ENCODE measurements around the gene SLAIN2.

DNA sequence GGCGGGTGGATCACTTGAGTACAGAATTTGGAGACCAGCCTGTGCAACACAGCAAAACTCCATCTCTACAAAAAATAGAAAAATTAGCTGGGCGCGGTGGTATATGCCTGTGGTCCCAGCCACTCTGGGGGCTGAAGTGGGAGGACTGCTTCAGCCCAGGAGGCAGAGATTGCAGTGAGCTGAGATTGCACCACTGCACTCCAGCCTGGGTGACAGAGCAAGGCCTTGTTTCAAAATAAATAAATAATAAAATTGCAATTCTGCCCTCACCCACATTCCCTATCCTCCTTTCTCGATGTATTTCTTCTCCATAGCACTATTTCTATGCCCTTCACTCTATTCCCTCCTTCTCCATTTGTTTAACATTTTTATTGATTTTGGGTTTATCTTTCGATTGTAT lies 8.7 kb upstream of the SLAIN2 start:
- TF ChIP-seq EP300 (IDR thresholded peaks at IDR 0.05), result no peak
- TF ChIP-seq, protein P1, sequence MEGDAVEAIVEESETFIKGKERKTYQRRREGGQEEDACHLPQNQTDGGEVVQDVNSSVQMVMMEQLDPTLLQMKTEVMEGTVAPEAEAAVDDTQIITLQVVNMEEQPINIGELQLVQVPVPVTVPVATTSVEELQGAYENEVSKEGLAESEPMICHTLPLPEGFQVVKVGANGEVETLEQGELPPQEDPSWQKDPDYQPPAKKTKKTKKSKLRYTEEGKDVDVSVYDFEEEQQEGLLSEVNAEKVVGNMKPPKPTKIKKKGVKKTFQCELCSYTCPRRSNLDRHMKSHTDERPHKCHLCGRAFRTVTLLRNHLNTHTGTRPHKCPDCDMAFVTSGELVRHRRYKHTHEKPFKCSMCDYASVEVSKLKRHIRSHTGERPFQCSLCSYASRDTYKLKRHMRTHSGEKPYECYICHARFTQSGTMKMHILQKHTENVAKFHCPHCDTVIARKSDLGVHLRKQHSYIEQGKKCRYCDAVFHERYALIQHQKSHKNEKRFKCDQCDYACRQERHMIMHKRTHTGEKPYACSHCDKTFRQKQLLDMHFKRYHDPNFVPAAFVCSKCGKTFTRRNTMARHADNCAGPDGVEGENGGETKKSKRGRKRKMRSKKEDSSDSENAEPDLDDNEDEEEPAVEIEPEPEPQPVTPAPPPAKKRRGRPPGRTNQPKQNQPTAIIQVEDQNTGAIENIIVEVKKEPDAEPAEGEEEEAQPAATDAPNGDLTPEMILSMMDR (IDR thresholded peaks at IDR 0.05), result no peak
